Activated B cell treated with CpG ODN at 0.5 μM for 24 hours (primary cell): ENCODE measurements around the gene TMEM108. TPM values are rescaled to one million over a fixed set of nuclear protein-coding genes. Genes with fewer than 3 reads are reported as not detected.

Source experiments
- ATAC-seq: fragments of 200-7000 bp; cut with Tn5 transposase; one replicate; pipeline ENCODE4 v1.10.0; 2021; ENCODE audit warnings: low read depth, mild to moderate bottlenecking, moderate library complexity
- CTCF ChIA-PET: fragments of 350-600 bp; sonication (Branson Sonifier 250); formaldehyde crosslinking; loops from one replicate; lab custom pipeline; 2021; ENCODE audit warnings: antibody characterized with exemption; lab: Charles Lee
- POLR2A ChIA-PET: fragments of 350-600 bp; sonication (Branson Sonifier 250); formaldehyde crosslinking; loops from one replicate; lab custom pipeline; 2021; ENCODE audit warnings: antibody characterized with exemption; lab: Charles Lee
- DNase-seq: peaks from one replicate; pipeline ENCODE4 v3.0.0; 2022
- H3K27ac Mint-ChIP-seq: one replicate; pipeline ENCODE4 v1.8.0; 2020; ENCODE audit warnings: mixed read lengths
- H3K27me3 Mint-ChIP-seq: one replicate; pipeline ENCODE4 v1.8.0; 2021; ENCODE audit warnings: mixed read lengths
- H3K36me3 Mint-ChIP-seq: one replicate; pipeline ENCODE4 v1.8.0; 2021; ENCODE audit warnings: low read depth, mixed read lengths
- H3K4me1 Mint-ChIP-seq: one replicate; pipeline ENCODE4 v1.8.0; 2021; ENCODE audit warnings: mixed read lengths
- H3K4me3 Mint-ChIP-seq: one replicate; pipeline ENCODE4 v1.8.0; 2020; ENCODE audit warnings: mild to moderate bottlenecking, mixed read lengths
- H3K9me3 Mint-ChIP-seq: one replicate; pipeline ENCODE4 v1.8.0; 2020; ENCODE audit warnings: mixed read lengths
- intact Hi-C: fragments of 100-400 bp; cut with micrococcal nuclease; formaldehyde crosslinking; loops from one replicate; pipeline ENCODE4 v1.15.1; 2024
- total RNA-seq: library from RNA; stranded (reverse); gene quantifications from 2 replicates; pipeline ENCODE4 v1.2.3, GENCODE V29; 2022
- TF ChIP-seq, protein P1 (sequence below): fragments of 200-600 bp; IDR thresholded peaks from one replicate; pipeline ENCODE4 v1.8.0; 2022; ENCODE audit warnings: antibody characterized with exemption, mild to moderate bottlenecking

TMEM108 gene
- total RNA-seq, 1 donor from 2014 or later: not detected

GRCh38 chr3:133237380-133237779, 199.2 kb downstream of the TMEM108 start:
- peaks cover 7% of the 10 kb centered on the region for H3K27me3 Mint-ChIP-seq
- intact Hi-C loops: no loop called here
- TF ChIP-seq, protein P1, sequence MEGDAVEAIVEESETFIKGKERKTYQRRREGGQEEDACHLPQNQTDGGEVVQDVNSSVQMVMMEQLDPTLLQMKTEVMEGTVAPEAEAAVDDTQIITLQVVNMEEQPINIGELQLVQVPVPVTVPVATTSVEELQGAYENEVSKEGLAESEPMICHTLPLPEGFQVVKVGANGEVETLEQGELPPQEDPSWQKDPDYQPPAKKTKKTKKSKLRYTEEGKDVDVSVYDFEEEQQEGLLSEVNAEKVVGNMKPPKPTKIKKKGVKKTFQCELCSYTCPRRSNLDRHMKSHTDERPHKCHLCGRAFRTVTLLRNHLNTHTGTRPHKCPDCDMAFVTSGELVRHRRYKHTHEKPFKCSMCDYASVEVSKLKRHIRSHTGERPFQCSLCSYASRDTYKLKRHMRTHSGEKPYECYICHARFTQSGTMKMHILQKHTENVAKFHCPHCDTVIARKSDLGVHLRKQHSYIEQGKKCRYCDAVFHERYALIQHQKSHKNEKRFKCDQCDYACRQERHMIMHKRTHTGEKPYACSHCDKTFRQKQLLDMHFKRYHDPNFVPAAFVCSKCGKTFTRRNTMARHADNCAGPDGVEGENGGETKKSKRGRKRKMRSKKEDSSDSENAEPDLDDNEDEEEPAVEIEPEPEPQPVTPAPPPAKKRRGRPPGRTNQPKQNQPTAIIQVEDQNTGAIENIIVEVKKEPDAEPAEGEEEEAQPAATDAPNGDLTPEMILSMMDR: no peak
- no peak overlapping the region for H3K27ac Mint-ChIP-seq
- no peak overlapping the region for H3K4me3 Mint-ChIP-seq
- ChIA-PET POLR2A (interaction anchor here (0.5 kb wide), 1 partner anchor 76 kb away, joined by 4 read pairs; no protein-coding TSS in a partner anchor), CTCF (interaction anchor here (0.7 kb wide), 1 partner anchor 26 kb away, joined by 3 read pairs; no protein-coding TSS in a partner anchor)
- H3K36me3 Mint-ChIP-seq: no peaks in the 10 kb centered on the region
- no peaks in the 10 kb centered on the region for H3K9me3 Mint-ChIP-seq
- H3K4me1 Mint-ChIP-seq: no peaks in the 10 kb centered on the region
- no peak for ATAC-seq
- DNase-seq: no peak

DNA sequence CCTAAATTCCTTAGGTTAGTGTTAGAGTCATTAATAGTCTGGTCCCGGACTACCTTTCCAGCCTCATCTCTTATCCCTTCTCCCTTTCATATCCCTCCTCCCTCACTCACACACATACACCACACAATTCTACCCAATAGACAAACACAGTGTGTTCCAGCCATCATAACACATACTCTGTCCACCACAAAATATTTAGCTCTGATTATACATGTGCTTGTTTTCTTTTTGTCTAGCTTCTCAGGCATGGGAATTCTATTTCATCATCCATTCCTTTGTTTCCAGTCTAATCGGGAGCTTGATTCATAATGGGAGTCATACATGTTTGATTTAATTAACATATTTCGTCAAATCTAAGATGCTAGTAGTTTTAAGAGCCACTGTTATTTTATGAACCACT, 199.8 kb downstream of the TMEM108 start:
- ChIA-PET POLR2A (no interaction called here), CTCF (no interaction called here)
- TF ChIP-seq, protein P1: no peak
- no peaks in the 10 kb centered on the region for H3K4me1 Mint-ChIP-seq
- DNase-seq (no peak), ATAC-seq (no peak)
- H3K9me3 Mint-ChIP-seq: no peaks in the 10 kb centered on the region
- peaks cover 10% of the 10 kb centered on the region for H3K27me3 Mint-ChIP-seq
- no peak overlapping the region for H3K27ac Mint-ChIP-seq
- no peak overlapping the region for H3K4me3 Mint-ChIP-seq
- H3K36me3 Mint-ChIP-seq: no peaks in the 10 kb centered on the region
- intact Hi-C loops: no loop called here

DNA sequence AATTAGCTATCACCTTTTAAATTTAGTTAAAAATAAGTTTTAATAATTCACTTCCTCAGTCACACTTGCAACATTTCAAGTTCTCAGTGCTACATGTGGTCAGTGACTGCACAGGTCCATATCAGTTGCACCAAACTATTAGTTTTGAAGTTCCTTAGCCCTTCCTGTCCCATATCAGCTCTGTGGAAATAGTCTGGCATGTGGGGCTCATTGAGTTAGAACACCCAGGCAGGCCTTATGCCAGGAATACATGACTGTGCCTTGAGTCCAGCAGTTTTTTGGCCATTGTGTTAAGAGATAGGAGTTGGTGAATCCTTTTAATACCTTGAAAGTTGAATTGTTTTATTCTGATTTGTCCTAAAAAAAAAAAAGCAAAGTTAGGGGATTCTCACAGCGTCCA, 207.9 kb downstream of the TMEM108 start:
- Mint-ChIP-seq H3K4me3 (no peak overlapping the region), H3K9me3 (no peaks in the 10 kb centered on the region), H3K27ac (no peak overlapping the region), H3K4me1 (no peaks in the 10 kb centered on the region), H3K27me3 (peaks cover 10% of the 10 kb centered on the region), H3K36me3 (no peaks in the 10 kb centered on the region)
- intact Hi-C loops: no loop called here
- DNase-seq (no peak), ATAC-seq (no peak)
- TF ChIP-seq, protein P1: no peak
- CTCF ChIA-PET: no interaction called here
- POLR2A ChIA-PET: no interaction called here

DNA sequence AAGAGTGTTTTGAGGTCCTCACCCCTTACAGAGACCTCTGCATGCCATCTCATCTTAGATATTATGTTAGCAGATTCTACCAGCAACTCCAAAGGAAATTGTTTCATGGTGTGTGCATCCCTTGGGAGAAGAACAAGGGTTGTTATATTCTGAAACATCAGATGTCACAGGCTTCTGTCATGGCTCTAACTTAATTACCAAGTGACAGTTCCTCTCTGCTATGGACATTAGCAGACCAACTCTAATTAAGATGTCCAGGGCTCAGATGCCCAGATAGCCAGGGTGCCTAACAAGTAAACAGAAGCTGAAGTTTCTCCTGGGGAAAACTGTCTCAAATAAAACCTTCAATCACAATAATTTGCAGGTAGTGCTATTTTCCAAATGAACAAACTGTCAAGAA, 208.6 kb downstream of the TMEM108 start:
- CTCF ChIA-PET: no interaction called here
- H3K4me3 Mint-ChIP-seq: no peak overlapping the region
- TF ChIP-seq, protein P1: no peak
- no peaks in the 10 kb centered on the region for H3K9me3 Mint-ChIP-seq
- no peaks in the 10 kb centered on the region for H3K36me3 Mint-ChIP-seq
- H3K27ac Mint-ChIP-seq: no peak overlapping the region
- ATAC-seq (no peak), DNase-seq (no peak)
- peaks cover 6% of the 10 kb centered on the region for H3K27me3 Mint-ChIP-seq
- intact Hi-C loops: no loop called here
- no peaks in the 10 kb centered on the region for H3K4me1 Mint-ChIP-seq
- POLR2A ChIA-PET: no interaction called here

DNA sequence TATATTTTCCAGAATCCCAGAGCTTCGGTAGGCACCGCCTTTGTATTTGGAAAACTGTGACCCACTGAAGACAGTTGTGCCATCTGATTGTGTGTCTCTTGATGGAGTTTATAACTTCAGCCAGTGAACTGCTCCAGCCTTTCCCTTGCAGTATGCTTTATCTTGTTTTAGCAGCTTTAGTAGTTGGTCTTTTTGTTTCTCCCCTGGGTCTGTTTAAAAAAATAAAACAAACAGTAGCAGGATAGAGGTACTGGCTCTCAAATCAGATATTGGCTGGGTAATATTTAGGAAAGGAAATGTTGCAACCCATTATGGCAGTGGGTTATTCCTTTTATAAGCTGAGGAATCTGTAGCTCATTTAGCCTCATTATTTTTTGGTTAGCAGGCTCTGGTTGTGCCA, 210.2 kb downstream of the TMEM108 start:
- CTCF ChIA-PET: no interaction called here
- TF ChIP-seq, protein P1: no peak
- Mint-ChIP-seq H3K4me3 (no peak overlapping the region), H3K36me3 (no peaks in the 10 kb centered on the region), H3K27ac (no peak overlapping the region), H3K27me3 (peaks cover 3% of the 10 kb centered on the region), H3K4me1 (no peaks in the 10 kb centered on the region), H3K9me3 (no peaks in the 10 kb centered on the region)
- intact Hi-C loops: no loop called here
- POLR2A ChIA-PET: no interaction called here
- ATAC-seq: no peak
- DNase-seq: no peak
